ENCODE measurements around the gene STAC3.

STAC3 gene

DNA sequence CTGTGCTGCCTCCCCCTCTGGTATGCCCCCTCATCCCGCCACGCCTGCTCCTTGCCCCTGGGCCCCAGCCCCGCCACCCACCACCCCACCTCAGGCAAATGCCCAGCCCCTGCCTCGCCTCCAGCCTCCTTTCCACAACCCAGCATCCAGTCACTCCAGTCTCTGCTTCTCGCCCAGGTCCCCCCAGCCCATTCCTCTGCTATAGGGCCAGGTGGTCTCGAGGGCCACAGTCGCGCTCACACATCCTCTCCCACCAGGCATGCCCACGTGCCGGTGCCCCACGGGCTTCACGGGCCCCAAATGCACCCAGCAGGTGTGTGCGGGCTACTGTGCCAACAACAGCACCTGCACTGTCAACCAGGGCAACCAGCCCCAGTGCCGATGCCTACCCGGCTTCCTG is 40.5 kb downstream of the STAC3 start:
- DNase-seq: no peak

DNA sequence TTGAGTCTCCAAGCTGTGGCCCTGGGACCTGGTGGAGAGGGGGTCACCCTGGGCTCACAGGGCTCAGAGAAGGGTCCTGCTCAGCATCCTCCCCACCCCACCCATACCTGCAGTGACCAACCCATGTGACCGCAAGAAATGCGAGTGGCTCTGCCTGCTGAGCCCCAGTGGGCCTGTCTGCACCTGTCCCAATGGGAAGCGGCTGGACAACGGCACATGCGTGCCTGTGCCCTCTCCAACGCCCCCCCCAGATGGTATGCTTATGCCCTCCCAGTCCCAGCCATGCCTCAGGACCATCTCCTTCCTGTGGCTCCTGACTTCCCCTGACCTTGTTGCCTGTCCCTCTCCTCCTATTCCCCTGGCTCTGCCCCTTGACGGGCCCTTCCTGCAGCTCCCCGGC is 41.1 kb downstream of the STAC3 start:
- no peak for DNase-seq

DNA sequence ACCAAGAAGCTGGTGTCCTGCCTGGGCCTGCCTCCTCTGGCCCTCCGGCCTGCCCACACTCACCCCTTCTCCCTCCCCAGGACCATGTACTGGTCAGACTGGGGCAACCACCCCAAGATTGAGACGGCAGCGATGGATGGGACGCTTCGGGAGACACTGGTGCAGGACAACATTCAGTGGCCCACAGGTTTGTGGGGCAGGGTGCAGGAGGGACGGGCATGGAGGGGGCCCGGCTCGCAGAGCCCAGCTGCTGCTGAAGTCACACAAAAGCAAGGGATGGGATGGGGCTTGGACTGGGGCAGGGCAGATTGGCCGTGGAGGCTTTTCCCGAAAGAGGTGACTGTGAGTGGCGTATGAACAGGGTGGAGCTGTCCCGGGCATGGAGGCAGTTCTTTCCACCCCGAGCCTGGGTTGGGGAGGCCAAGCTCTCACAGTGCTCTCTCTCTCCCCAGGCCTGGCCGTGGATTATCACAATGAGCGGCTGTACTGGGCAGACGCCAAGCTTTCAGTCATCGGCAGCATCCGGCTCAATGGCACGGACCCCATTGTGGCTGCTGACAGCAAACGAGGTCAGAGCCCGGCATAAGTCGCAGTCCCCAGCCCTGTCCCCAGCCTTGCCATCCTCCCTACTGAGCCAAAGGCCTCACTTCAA is 42.2 kb downstream of the STAC3 start:
- no peak for DNase-seq

DNA sequence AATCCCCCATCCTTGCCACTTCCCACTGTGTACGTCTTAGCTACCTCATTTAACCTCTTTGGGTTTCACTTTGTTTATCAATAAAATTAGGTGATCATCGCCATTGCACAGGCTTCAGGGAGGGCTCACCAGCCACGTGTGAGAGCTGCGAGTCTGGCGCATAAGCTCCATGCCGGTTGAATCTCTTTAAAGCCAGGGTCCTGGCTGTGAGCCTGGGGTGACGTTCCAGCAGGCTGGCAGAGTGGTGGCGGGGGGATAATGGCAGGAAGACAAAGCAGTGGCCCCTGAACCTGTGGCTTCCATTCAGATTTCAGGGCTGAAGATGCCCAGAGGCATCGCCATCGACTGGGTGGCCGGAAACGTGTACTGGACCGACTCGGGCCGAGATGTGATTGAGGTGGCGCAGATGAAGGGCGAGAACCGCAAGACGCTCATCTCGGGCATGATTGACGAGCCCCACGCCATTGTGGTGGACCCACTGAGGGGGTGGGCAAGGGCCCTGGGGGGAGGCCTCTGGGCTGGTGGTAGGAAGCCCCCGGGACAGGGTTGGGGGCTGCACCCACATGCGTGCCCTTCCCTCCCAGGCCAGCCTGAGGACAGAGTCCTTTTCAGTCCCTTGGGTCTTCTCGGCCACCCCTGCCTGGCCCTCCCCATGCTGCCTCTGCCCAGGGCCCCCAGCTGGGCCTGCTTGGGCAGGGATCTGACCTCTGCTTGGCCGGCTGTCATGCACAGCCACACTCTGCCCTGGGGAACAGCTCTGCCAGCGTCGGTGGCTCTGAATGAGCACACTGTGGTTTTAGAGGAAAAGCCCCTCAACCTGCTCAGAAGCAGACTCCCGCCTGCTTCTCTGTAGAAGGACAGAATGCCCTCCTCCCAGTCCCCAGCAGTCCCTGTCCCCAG is 43.0 kb downstream of the STAC3 start:
- no peak for DNase-seq

DNA sequence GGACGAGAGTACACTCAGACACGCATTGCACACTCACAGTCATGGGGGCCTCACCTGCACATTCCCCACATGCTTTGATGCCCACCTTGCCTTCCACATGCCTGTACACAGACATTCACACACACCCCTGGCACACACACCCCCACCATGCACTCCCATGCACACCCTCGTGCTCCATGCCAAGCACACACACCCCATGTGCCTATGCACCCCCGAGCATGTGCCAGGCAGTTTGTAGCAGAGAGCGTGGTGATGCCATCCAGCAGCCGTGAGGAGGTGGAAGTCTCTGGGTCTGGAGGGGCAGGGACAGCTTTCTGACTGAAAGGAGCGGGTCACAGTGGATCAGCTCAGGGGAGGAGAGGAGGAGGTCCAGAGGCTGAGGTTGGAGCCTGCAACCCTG is 45.1 kb downstream of the STAC3 start:
- no peak for DNase-seq

DNA sequence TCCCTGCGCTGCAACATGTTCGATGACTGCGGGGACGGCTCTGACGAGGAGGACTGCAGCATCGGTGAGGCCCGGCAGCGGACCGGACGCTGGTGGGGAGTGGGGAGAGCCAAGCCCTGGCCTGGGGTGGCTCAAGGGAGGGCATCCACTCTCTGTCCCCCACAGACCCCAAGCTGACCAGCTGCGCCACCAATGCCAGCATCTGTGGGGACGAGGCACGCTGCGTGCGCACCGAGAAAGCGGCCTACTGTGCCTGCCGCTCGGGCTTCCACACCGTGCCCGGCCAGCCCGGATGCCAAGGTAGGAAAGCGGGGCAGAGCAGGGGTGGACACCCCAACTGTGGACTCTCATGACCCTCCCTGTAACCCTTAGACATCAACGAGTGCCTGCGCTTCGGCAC is 45.8 kb downstream of the STAC3 start:
- DNase-seq: no peak

DNA sequence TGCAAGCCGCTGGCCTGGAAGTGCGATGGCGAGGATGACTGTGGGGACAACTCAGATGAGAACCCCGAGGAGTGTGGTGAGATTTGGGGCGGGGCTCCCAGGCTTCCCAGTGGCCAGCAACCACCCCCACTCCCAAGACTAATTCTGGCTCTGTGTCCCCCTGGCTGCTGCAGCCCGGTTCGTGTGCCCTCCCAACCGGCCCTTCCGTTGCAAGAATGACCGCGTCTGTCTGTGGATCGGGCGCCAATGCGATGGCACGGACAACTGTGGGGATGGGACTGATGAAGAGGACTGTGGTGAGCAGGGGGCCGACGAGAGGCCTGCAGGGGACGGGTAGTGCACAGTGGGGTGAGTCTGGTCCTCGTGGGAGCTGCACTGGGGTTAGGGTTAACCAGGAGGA is 46.5 kb downstream of the STAC3 start:
- DNase-seq: no peak

DNA sequence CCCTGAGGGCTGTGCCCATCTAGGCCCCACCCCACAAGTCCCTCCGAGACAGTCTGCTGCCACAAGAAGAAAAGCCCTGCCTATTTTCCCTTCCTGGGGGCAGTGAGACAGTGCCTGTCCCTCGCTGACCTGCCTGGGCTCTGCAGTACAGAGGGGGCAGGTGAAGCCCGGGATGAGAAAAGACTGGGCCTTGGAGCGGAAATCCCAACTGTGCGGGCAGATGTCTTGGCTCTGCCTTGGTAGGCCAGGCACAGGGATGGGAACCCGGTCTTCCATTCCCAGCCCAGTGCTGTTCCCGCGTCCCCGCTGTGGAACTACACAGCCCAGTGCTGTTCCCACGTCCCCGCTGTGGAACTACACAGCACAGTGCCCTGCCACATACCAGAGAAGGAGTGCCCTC is 47.2 kb downstream of the STAC3 start:
- no peak for DNase-seq

DNA sequence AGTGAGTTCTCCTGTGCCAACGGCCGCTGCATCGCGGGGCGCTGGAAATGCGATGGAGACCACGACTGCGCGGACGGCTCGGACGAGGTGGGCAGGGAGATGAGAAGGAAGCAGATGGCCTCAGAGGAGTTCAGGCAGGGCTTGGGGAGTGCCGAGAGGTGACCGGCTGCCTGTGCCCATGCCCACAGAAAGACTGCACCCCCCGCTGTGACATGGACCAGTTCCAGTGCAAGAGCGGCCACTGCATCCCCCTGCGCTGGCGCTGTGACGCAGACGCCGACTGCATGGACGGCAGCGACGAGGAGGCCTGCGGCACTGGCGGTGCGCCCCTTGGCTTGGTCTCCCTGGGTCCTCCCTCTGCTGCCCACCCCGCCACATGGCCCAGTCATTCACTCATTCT is 47.8 kb downstream of the STAC3 start:
- DNase-seq: no peak

DNA sequence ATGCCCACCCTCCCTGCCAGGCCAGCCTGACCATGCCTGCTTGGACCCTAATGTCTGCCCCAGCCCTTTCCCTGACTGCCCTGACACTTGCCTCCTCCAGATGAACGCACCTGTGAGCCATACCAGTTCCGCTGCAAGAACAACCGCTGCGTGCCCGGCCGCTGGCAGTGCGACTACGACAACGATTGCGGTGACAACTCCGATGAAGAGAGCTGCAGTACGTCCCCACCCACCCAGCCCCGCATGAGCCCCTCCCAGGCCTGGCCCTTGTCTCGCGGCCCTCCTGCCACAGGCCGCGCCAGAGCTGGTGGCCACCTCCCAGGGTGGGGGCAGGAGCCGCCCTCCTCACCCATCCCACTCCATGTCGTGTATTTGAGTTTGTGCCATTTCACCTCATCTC is 48.7 kb downstream of the STAC3 start:
- DNase-seq: no peak

DNA sequence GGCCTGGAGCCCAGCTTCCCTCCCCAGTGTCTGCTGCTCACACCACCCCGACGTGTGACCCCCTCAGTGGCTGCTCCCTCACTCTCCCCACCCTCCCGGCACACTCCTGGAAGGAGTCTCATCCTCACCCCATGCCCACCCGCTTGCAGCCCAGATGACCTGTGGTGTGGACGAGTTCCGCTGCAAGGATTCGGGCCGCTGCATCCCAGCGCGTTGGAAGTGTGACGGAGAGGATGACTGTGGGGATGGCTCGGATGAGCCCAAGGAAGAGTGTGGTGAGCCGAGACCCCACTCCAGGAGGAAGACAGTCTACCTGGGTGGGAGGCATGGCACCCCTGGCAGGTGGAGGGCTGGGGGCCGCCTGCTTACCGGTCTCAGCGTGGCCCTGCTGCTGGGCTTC is 49.4 kb downstream of the STAC3 start:
- no peak for DNase-seq

DNA sequence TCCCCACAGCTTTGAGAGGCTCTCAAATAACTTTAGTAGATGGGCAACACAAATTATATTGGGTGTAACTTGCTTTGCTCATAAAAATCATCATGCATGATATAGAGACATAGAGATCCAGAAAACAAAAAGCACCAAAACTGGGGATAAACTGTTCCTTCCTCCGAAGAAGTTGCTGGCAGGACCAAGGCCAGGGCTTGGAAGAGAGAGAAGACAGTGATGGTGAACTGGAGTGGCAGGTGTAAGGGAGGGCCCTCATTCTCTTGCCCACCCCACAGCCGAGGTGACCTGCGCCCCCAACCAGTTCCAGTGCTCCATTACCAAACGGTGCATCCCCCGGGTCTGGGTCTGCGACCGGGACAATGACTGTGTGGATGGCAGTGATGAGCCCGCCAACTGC is 49.8 kb downstream of the STAC3 start:
- no peak for DNase-seq

DNA sequence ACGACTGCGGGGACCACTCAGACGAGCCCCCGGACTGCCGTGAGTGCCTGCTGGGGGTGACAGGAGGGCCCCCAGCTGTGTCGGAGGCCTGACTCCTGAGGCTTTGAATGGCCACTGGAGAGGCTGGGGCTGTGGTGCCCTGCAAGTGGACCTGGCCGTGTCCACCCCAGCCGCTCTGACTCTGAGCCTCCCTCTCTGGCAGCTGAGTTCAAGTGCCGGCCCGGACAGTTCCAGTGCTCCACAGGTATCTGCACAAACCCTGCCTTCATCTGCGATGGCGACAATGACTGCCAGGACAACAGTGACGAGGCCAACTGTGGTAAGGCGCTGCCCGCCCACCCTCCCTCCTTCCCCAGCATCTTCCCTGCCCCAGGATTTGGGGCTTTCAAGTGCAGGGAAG is 50.5 kb downstream of the STAC3 start:
- no peak for DNase-seq

DNA sequence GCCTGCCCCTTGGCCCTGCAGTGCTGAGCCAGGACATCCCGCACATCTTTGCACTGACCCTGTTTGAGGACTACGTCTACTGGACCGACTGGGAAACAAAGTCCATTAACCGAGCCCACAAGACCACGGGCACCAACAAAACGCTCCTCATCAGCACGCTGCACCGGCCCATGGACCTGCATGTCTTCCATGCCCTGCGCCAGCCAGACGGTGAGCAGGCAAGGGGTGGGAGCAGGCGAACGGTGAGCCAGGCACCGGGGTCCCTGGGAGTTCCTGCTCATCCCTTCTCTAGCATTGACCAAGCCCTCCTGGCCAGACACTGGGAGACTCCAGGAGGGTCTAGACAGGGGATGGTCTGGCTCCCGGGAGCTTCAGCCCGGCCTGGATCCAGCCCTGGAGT is 51.8 kb downstream of the STAC3 start:
- DNase-seq: no peak

DNA sequence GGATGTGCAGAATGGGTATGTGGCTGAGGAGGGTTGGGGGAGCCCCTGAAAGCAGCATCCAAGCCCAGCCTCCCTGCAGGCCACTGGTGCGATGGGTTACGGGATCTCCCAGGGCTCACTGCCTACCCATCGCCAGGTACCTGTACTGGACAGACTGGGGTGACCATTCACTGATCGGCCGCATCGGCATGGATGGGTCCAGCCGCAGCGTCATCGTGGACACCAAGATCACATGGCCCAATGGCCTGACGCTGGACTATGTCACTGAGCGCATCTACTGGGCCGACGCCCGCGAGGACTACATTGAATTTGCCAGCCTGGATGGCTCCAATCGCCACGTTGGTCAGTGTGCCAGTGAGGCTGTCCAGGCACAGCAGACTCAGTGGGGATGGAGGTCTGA is 52.7 kb downstream of the STAC3 start:
- DNase-seq: no peak

DNA sequence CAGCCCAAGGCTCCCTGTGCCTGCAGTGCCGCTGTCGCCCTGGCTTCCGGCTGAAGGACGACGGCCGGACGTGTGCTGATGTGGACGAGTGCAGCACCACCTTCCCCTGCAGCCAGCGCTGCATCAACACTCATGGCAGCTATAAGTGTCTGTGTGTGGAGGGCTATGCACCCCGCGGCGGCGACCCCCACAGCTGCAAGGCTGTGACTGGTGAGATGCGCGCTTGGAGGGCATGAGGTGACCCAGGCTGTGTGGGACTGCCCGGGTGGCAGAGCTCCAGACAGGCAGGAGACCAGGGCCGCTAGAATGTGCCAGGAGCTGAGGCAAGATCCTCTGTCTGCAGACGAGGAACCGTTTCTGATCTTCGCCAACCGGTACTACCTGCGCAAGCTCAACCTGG is 54.0 kb downstream of the STAC3 start:
- DNase-seq: no peak

DNA sequence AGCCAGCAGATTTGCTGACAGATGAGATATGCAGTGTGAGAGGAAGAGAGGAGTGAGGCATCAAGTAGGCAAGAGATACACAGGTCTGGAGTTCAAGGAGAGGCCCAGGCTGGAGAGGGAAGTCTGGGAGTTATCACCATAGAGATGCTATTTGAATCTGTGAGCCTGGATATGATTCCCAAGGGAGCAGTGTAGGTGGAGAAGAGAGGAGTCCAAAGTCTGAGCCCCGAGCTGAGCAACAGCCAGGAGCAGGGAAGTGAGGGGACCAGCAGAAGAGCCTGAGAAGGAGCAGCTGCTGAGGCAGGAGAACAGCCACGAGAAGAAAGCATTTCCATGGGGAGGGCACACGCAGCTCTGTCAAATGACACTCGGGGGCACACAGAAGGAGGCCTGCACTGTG is 54.5 kb downstream of the STAC3 start:
- DNase-seq: no peak

DNA sequence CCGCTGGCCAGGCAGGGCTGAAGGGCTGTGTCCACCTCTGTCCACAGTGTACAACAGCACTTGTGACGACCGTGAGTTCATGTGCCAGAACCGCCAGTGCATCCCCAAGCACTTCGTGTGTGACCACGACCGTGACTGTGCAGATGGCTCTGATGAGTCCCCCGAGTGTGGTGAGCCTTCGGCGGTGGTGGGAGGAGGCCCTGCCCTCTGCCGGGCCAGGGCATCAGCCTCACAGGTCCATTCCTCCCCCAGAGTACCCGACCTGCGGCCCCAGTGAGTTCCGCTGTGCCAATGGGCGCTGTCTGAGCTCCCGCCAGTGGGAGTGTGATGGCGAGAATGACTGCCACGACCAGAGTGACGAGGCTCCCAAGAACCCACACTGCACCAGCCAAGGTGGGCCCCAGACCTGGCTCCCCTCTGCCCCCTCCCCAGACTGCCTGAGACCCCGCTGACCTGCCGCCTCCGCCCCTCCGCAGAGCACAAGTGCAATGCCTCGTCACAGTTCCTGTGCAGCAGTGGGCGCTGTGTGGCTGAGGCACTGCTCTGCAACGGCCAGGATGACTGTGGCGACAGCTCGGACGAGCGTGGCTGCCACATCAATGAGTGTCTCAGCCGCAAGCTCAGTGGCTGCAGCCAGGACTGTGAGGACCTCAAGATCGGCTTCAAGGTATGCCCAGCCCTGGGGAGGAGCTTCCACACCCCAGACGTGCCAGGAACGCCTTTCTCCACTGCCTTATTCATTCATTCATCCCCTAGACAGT is 55.2 kb downstream of the STAC3 start:
- no peak for DNase-seq

DNA sequence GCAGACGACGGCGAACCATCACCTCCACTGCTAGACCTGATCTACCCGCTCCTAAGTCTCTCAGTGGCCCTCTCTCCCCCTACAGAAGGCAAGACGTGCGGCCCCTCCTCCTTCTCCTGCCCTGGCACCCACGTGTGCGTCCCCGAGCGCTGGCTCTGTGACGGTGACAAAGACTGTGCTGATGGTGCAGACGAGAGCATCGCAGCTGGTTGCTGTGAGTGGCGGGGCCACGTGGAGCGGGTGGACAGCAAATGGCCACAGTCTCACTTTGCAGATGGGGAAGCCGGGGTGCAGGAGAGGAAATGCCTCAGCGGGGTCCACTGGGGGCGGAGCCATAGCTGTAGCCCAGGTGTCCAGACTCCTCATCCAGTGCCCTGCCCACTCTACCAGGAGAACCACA is 55.8 kb downstream of the STAC3 start:
- DNase-seq: no peak

DNA sequence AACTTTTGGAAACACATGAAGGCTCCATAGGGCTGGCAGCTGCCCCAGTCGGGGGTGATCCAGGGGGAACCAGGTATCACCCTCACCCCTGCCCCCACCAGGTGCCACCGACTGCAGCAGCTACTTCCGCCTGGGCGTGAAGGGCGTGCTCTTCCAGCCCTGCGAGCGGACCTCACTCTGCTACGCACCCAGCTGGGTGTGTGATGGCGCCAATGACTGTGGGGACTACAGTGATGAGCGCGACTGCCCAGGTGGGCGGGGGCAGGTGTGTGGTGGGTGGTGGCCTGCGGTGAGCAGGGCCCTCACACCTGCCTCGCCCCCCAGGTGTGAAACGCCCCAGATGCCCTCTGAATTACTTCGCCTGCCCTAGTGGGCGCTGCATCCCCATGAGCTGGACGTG is 56.7 kb downstream of the STAC3 start:
- no peak for DNase-seq

DNA sequence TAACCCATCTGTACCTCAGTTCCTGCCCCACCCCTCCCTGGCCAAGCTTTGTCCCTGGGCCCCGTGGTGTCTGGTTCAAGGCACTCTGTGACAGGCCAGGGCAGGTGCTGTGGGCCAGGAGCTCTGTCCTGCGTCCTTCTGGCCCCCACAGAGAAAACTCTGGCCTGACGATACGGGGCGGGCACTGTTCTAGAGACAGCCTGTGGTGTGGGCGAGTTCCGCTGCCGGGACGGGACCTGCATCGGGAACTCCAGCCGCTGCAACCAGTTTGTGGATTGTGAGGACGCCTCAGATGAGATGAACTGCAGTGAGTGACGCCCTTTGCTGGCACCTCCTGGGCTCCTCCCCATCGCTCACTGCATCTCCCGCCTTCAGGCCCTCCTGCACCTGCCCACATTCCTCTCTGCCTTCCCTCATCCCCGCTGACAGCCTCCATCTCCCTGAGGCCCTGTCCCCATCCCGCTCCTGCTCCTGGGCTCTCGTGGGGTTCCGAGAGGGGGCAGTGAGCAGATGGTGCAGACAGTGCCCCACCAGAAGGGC is 57.2 kb downstream of the STAC3 start:
- DNase-seq: no peak
